CD14-positive monocyte (primary cell): ENCODE data around the gene RTRAF. TPM values are rescaled to one million over a fixed set of nuclear protein-coding genes. Genes with fewer than 3 reads are reported as not detected.

Experiments used
- DNase-seq, 3 donors: peaks; one replicate each; pipeline ENCODE4 v3.0.0-alpha.2; 2011 to 2022
- H2AFZ ChIP-seq: 2 replicates; pipeline ENCODE4 v1.6.0; 2012; ENCODE audit warnings: mild to moderate bottlenecking, low read depth, low read length, inconsistent platforms; ENCODE audit not compliant: insufficient read depth, poor library complexity, severe bottlenecking
- H3K27ac ChIP-seq, 2 donors: 1 replicate in 1 of 2; 2 replicates in 1 of 2; pipeline ENCODE4 v1.5.1; 2012 to 2013; ENCODE audit warnings: low read length in 2 of 2, control low read depth in 1 of 2, inconsistent platforms in 1 of 2, low read depth in 1 of 2, mild to moderate bottlenecking in 1 of 2
- H3K27me3 ChIP-seq, 2 donors: one replicate each; pipeline versions ENCODE4 v1.6.0 to v1.6.1; 2011 to 2013; ENCODE audit warnings: low read length in 2 of 2; ENCODE audit not compliant: control insufficient read depth in 2 of 2, insufficient read depth in 2 of 2
- H3K36me3 ChIP-seq, 2 donors: replicated peaks in 1 of 2; 1 replicate in 1 of 2; 2 replicates in 1 of 2; pipeline versions ENCODE4 v1.5.1 to v1.6.1; 2012 to 2013; ENCODE audit warnings: low read length in 2 of 2, control low read depth in 1 of 2, inconsistent platforms in 1 of 2, mild to moderate bottlenecking in 1 of 2; ENCODE audit not compliant: insufficient read depth in 2 of 2, control insufficient read depth in 1 of 2
- H3K4me1 ChIP-seq, 2 donors: 1 replicate in 1 of 2; 2 replicates in 1 of 2; pipeline versions ENCODE4 v1.5.1 to v1.6.1; 2012 to 2013; ENCODE audit warnings: low read length in 2 of 2, control low read depth in 1 of 2, inconsistent platforms in 1 of 2, mild to moderate bottlenecking in 1 of 2, moderate library complexity in 1 of 2; ENCODE audit not compliant: insufficient read depth in 2 of 2, control insufficient read depth in 1 of 2
- H3K4me2 ChIP-seq: replicated peaks from 2 replicates; pipeline ENCODE3; 2012; ENCODE audit warnings: low read length, moderate library complexity, mild to moderate bottlenecking; ENCODE audit not compliant: poor library complexity, severe bottlenecking; ENCODE audit errors: extremely low read depth
- H3K4me3 ChIP-seq, 3 experiments: fragments of 200-600 bp in 1 of 3; sonication (generic) in 1 of 3; replicated peaks in 1 of 3; 1 replicate in 2 of 3; 2 replicates in 1 of 3; pipeline ENCODE4 v1.5.1; 2011 to 2013; ENCODE audit warnings: low read length in 3 of 3, mild to moderate bottlenecking in 3 of 3, control low read depth in 2 of 3, low read depth in 2 of 3, inconsistent platforms in 1 of 3, moderate library complexity in 1 of 3
- H3K79me2 ChIP-seq: 2 replicates; pipeline ENCODE4 v1.6.0; 2012; ENCODE audit warnings: mild to moderate bottlenecking, control low read depth, inconsistent platforms, low read length, moderate library complexity; ENCODE audit not compliant: insufficient read depth
- H3K9ac ChIP-seq: 2 replicates; pipeline ENCODE4 v1.6.0; 2017; ENCODE audit warnings: low read length, mild to moderate bottlenecking; ENCODE audit not compliant: insufficient read depth, poor library complexity, severe bottlenecking
- H3K9me3 ChIP-seq, 2 donors: replicated peaks in 1 of 2; 1 replicate in 1 of 2; 2 replicates in 1 of 2; pipeline versions ENCODE4 v1.5.1 to v1.6.1; 2012 to 2013; ENCODE audit warnings: low read length in 2 of 2, control low read depth in 1 of 2; ENCODE audit not compliant: control insufficient read depth in 1 of 2, insufficient read depth in 1 of 2
- H4K20me1 ChIP-seq: 2 replicates; pipeline ENCODE4 v1.6.0; 2012; ENCODE audit warnings: mild to moderate bottlenecking, low read length, control low read depth, moderate library complexity; ENCODE audit not compliant: insufficient read depth
- H3K27ac Mint-ChIP-seq, 7 donors: one replicate each; pipeline ENCODE4 v1.8.0; 2020; ENCODE audit warnings: mild to moderate bottlenecking in 7 of 7, mixed read lengths in 7 of 7, moderate library complexity in 6 of 7, inconsistent platforms in 2 of 7
- H3K27me3 Mint-ChIP-seq, 3 donors: one replicate each; pipeline ENCODE4 v1.8.0; 2021 to 2022; ENCODE audit warnings: low read depth in 3 of 3, mild to moderate bottlenecking in 3 of 3, mixed read lengths in 3 of 3, moderate library complexity in 3 of 3, inconsistent platforms in 1 of 3
- H3K36me3 Mint-ChIP-seq, 2 donors: one replicate each; pipeline ENCODE4 v1.8.0; 2020; ENCODE audit warnings: mixed read lengths in 2 of 2, inconsistent platforms in 1 of 2, mild to moderate bottlenecking in 1 of 2
- H3K4me1 Mint-ChIP-seq: one replicate; pipeline ENCODE4 v1.8.0; 2020; ENCODE audit warnings: mild to moderate bottlenecking, mixed read lengths
- H3K4me3 Mint-ChIP-seq, 2 donors: one replicate each; pipeline ENCODE4 v1.8.0; 2020; ENCODE audit warnings: mild to moderate bottlenecking in 2 of 2, mixed read lengths in 2 of 2, moderate library complexity in 1 of 2
- H3K9me3 Mint-ChIP-seq, 7 donors: one replicate each; pipeline ENCODE4 v1.8.0; 2020 to 2022; ENCODE audit warnings: mixed read lengths in 7 of 7, mild to moderate bottlenecking in 6 of 7, moderate library complexity in 6 of 7, inconsistent platforms in 2 of 7
- WGBS: methylation state at CpG from one replicate; pipeline ENCODE4 v1.1.5; 2013; ENCODE audit warnings: missing lambda C conversion rate; ENCODE audit not compliant: insufficient coverage; 5-methylcytosine and 5-hydroxymethylcytosine counted together
- intact Hi-C, 2 donors: fragments of 100-400 bp; cut with micrococcal nuclease; formaldehyde crosslinking; loops; one replicate each; pipeline versions ENCODE4 v1.15.0 to v1.15.1; 2023
- polyA plus RNA-seq, 3 donors: library from polyadenylated mRNA; depleted of rRNA in 1 of 3; unstranded in 2 of 3; stranded (reverse) in 1 of 3; fragments of 300-500 nt in 2 of 3; fragments of >200 nt in 1 of 3; fragmentation: Illumina TruSeq in 2 of 3; gene quantifications; 1 replicate in 2 of 3; 2 replicates in 1 of 3; pipeline ENCODE4 v1.2.3, GENCODE V29; 2012 to 2021
- TF ChIP-seq, protein P1 (sequence below): fragments of 200-600 bp; IDR thresholded peaks from one replicate; pipeline ENCODE4 v1.8.0; 2022; ENCODE audit warnings: antibody characterized with exemption, mild to moderate bottlenecking

The RTRAF gene
- polyA plus RNA-seq, 3 donors: 51.6 to 152 (median 149) TPM

GRCh38 chr14:52055167-52055566 is 65.8 kb downstream of the RTRAF start:
- Histone ChIP-seq H3K9ac (no peak overlapping the region), H2AFZ (no peak overlapping the region), H3K27ac (no peak overlapping the region), H3K27me3 (peaks cover 0 to 2% of the 10 kb centered on the region in 2 donors), H4K20me1 (no peaks in the 10 kb centered on the region), H3K4me3 (no peak overlapping the region), H3K4me1 (no peaks in the 10 kb centered on the region), H3K79me2 (no peaks in the 10 kb centered on the region), H3K9me3 (no peaks in the 10 kb centered on the region), H3K4me2 (no peak overlapping the region), H3K36me3 (no peaks in the 10 kb centered on the region)
- Mint-ChIP-seq H3K36me3 (no peaks in the 10 kb centered on the region), H3K27ac (no peak overlapping the region), H3K4me1 (peaks cover 1% of the 10 kb centered on the region), H3K27me3 (peaks cover 0 to 5% (median 3%) of the 10 kb centered on the region in 3 donors), H3K4me3 (no peak overlapping the region), H3K9me3 (peaks cover 0 to 2% (median 0%) of the 10 kb centered on the region in 7 donors)
- no CpG with 5 or more reads among the region's 2 CpGs for WGBS
- intact Hi-C loops: no loop called here
- TF ChIP-seq, protein P1, sequence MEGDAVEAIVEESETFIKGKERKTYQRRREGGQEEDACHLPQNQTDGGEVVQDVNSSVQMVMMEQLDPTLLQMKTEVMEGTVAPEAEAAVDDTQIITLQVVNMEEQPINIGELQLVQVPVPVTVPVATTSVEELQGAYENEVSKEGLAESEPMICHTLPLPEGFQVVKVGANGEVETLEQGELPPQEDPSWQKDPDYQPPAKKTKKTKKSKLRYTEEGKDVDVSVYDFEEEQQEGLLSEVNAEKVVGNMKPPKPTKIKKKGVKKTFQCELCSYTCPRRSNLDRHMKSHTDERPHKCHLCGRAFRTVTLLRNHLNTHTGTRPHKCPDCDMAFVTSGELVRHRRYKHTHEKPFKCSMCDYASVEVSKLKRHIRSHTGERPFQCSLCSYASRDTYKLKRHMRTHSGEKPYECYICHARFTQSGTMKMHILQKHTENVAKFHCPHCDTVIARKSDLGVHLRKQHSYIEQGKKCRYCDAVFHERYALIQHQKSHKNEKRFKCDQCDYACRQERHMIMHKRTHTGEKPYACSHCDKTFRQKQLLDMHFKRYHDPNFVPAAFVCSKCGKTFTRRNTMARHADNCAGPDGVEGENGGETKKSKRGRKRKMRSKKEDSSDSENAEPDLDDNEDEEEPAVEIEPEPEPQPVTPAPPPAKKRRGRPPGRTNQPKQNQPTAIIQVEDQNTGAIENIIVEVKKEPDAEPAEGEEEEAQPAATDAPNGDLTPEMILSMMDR: no peak
- DNase-seq: no peak

- no peak overlapping the region for H3K27ac ChIP-seq
- TF ChIP-seq, protein P1: no peak
- H3K36me3 ChIP-seq: no peaks in the 10 kb centered on the region
- WGBS: 100% methylated on average over 2 of the region's 3 CpGs
- H3K4me3 ChIP-seq: no peak overlapping the region
- Mint-ChIP-seq H3K4me1 (peaks cover 2% of the 10 kb centered on the region), H3K27ac (no peak overlapping the region), H3K36me3 (no peaks in the 10 kb centered on the region), H3K4me3 (no peak overlapping the region), H3K9me3 (peaks cover 0 to 2% (median 0%) of the 10 kb centered on the region in 7 donors), H3K27me3 (peaks cover 3 to 14% (median 5%) of the 10 kb centered on the region in 3 donors)
- H4K20me1 ChIP-seq: no peaks in the 10 kb centered on the region
- no peak overlapping the region for H3K4me2 ChIP-seq
- DNase-seq: no peak
- H3K4me1 ChIP-seq: no peaks in the 10 kb centered on the region
- no peaks in the 10 kb centered on the region for H3K9me3 ChIP-seq
- peaks cover 2 to 7% of the 10 kb centered on the region in 2 donors for H3K27me3 ChIP-seq
- H2AFZ ChIP-seq: no peak overlapping the region
- intact Hi-C loops: no loop called here
- H3K79me2 ChIP-seq: no peaks in the 10 kb centered on the region
- H3K9ac ChIP-seq: no peak overlapping the region
Measured at GRCh38 chr14:52058341-52058740, 69.0 kb downstream of the RTRAF start.
